AG09319 (cell line): Measurements from ENCODE around the gene MICAL3.
"Not testable (repeated sequence)": the region's sequence is repeated elsewhere in the genome, so short reads cannot be mapped to it uniquely, and the experiment has no call there.

ENCODE experiments used
- DNase-seq: peaks from one replicate; pipeline ENCODE4 v3.0.0-alpha.2; 2010; ENCODE audit warnings: low read depth; ENCODE audit errors: extremely low read depth
- TF ChIP-seq, protein P1 (sequence below): IDR thresholded peaks from 2 replicates; pipeline ENCODE4 v1.5.1; 2011; ENCODE audit warnings: low read depth, mild to moderate bottlenecking, inconsistent platforms, low read length, moderate library complexity

The MICAL3 gene

DNA sequence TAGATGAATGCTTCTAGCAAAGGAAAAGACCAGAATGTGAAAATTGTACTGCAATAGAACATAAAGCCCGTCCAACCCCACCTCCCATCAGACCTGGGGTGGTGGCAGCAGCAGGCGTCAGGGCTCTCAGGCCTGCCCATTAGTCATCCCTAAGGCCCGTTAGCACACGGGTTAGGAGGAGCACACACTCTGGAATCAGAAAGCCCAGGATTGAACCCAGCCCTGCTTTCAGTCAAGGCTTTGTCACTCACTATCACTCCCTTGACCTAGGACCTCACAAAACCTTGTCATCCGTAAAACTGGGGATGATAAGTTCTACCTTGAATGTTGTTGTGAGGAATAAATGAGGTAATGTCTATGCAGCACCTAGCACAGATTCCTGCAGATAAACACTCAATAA, 26.9 kb downstream of the MICAL3 start:
- TF ChIP-seq, protein P1, sequence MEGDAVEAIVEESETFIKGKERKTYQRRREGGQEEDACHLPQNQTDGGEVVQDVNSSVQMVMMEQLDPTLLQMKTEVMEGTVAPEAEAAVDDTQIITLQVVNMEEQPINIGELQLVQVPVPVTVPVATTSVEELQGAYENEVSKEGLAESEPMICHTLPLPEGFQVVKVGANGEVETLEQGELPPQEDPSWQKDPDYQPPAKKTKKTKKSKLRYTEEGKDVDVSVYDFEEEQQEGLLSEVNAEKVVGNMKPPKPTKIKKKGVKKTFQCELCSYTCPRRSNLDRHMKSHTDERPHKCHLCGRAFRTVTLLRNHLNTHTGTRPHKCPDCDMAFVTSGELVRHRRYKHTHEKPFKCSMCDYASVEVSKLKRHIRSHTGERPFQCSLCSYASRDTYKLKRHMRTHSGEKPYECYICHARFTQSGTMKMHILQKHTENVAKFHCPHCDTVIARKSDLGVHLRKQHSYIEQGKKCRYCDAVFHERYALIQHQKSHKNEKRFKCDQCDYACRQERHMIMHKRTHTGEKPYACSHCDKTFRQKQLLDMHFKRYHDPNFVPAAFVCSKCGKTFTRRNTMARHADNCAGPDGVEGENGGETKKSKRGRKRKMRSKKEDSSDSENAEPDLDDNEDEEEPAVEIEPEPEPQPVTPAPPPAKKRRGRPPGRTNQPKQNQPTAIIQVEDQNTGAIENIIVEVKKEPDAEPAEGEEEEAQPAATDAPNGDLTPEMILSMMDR, result no peak
- DNase-seq, result no peak

DNA sequence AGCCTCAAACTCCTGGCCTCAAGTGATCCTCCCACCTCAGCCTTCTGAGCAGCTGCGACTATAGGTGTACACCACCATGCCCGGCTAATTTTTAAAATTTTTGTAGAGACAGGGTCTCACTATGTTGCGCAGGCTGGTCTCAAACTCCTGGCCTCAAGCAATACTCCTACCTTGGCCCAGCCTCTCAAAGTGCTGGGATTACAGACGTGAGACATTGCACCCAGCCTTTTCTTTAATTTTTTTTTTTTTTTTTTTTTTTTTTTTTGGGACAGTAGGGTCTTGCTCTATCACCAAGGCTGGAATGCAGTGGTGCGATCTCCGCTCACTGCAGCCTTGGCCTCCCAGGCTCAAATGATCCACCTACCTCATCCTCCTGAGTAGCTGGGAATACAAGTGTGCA, 29.1 kb downstream of the MICAL3 start:
- not testable (repeated sequence) for DNase-seq

DNA sequence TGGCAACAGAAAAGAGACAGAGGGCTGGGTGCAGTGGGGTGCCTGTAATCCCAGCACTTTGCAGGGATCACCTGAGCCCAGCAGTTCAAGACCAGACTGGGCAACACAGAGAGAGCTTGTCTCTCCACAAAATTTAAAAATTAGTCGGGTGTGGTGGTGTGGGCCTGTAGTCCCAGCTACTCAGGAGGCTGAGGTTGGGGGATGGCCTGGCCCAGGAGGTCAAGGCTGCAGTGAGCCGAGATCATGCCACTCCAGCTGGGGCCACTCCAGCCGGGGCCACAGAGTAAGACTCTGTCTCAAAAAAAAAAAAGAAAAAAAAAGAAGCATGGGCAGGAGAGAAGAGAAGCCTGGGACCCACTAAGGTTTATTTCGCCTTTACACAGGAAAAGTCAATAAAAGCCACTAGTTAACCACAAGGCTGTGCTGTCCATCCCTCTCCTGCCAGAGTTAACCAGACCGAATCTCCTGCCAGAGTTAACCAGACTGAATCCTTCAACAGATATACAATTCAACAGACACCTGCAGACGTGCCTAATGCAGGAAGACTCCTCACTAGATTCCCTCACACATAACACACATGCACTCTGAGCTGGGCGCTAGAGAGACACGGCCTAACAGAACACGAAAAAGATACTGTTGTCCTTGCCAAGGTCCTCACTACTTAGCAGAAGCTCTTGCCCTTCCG, 29.8 kb downstream of the MICAL3 start:
- TF ChIP-seq, protein P1, result no peak
- no peak for DNase-seq

DNA sequence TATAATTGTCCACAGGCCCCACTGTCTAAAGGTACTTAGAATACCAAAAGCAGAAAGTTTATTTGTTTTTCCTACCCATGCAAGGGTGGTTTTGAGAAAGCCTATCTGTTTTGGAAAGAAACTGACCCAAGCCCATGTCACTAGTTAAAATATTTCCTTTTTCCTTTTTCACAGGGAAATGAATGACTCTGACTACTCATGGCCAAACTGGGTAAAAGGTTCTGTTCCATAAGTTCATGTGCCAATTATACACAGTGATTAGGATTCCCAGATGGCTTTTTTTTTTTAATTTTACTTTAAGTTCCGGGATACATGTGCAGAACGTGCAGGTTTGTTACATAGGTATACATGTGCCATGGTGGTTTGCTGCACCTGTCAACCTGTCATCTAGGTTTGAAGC, 31.4 kb downstream of the MICAL3 start:
- not testable (repeated sequence) for DNase-seq

DNA sequence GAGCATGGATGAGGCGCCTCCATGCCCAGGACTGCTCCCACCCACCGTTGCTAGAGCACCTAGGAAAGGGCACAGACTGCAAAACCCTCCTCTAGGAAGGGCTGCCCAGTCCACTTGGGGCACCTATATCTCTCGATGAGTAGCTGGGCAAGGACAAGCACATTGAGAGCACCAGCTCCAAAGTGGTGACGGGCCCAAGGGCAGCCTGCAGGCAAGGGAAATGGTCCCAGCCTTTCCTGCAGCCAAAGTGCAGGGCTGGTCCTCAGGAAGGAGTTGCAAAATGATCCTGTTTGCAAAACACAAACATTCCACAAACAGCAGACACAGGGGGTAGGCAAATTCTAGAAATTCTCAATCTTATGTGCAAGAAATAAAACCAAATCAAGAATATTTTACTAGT, 32.4 kb downstream of the MICAL3 start:
- not testable (repeated sequence) for DNase-seq

DNA sequence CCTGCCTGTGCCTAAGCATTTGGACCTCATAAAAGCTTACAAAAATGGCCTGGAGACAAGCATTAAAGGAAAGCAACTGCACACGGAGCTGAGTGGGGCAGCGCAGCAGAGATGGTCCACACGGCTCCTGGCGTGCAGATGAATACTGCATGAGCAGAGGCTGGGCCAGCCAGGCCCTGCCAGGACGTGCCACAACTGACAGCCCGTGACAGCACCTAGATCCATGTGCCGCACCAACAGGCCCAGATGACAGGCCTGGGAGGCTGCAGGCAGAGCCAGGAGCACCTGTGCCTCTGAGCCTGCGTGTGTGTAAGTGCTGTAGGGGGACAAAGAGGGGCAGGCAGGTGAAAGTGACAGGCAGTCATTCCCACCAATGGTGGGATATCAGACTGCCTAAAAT, 33.4 kb downstream of the MICAL3 start:
- DNase-seq, result no peak
- TF ChIP-seq, protein P1, result no peak

DNA sequence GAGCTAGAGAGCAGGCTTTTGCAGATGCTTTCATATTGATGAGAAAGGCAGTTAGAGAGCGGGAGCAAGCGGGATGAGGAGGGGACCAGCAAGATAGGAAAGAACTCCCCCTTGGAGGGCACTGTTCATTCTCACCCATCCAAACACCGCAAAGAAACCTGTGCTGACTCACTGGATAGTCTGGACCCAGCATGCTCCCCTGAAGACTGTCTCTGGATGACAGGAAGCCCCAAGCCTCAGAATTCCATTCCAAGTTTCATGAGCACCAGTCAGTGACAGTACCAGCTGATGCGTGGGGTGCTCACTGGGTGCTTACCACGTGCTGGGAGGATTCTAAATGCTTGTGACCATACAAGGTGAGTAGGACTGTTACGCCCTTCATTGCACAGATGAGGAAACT, 34.2 kb downstream of the MICAL3 start:
- TF ChIP-seq, protein P1, result no peak
- DNase-seq, result no peak

DNA sequence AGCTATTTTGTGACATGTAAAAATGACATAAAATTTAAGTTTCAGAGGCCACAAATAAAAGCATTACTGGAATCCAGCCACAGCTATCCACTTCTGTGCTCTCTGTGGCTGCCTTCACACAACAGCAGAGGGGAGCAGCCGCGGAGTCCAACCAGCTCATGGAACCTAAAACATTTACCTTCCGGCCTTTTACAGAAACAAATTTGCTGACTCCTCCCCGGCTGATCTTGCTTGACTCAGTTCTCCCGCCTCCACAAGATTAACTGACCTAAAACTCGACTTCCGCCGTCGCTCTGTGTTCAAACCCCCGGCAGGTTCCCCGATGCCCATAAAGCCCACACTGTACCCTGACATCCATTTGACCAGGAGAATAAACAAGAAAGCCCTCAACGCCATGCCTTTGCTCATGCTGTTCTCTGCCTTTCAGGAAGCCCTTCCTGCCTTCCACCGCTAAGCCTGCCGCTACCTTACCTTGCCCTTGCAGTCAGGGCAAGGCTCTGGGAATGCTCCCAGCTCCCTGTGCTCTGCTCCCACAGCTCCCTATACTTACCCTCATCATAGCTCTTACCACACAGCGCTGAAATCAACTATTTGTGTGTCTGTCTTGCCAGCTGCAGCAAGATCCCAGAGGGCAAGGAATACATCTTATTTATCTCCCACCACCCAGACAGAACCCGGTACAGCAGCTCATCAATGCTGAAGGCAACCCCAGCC, 35.4 kb downstream of the MICAL3 start:
- TF ChIP-seq, protein P1, result no peak

DNA sequence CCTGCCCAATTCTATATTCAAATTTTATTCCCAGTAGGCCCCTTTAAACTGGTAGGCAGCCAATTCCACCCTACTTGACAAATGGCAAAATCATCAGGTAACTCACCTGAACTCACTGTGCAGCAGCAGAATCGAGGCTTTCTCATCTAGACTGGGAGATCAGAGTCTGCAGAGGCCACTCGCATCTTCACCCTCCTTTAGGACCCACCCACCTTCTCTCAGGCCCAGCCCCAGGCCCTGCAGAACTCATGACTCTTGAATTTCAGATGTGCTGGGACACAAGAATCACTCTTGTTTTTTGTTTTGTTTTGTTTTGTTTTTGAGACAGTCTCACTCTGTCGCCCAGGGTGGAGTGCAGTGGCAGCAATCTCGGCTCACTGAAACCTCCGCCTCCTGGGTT, 38.8 kb downstream of the MICAL3 start:
- DNase-seq, result no peak
- TF ChIP-seq, protein P1, result no peak

More for the DNA sequence above, 35.4 kb downstream of the MICAL3 start:
- DNase-seq, result no peak

DNA sequence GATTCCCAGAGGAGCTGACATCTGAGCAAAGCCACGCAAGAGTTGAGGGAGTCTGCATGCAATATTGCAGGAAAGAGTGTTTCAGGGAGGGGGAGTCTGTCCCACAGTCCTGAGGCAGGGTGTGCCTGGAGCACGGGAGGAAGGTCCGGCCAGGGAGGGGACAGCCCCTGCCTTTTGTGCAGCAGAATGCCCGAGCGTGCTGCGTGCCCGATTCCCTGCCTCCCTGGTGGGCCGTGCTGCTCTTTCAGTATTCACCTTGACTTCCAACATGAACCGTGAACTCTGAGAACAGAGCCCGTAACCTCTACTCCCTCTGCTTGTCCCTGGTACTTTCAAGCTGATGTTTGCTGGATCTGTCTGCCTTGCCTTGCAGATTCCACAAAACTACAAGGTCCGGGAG, 39.3 kb downstream of the MICAL3 start:
- DNase-seq, result not testable (repeated sequence)
